Stimulated activated CD4-positive, alpha-beta T cell treated with anti-CD3 and anti-CD28 coated beads, TNF-alpha, amount 100 ng/mL, for 1 hour (primary cell): ENCODE measurements around the gene CXADR.

Source experiments
- DNase-seq, 3 donors: peaks; one replicate each; pipeline ENCODE4 v3.0.0-alpha.2; 2020; ENCODE audit warnings: low read depth in 3 of 3, low spot score in 1 of 3

Gene CXADR

GRCh38 chr21:17539323-17539722 lies 26.5 kb downstream of the CXADR start:
- DNase-seq: no peak

- no peak for DNase-seq
Measured at GRCh38 chr21:17539743-17540341, 27.0 kb downstream of the CXADR start.

GRCh38 chr21:17540530-17540929 lies 27.7 kb downstream of the CXADR start:
- DNase-seq: no peak

- no peak for DNase-seq
Measured at GRCh38 chr21:17542371-17543011, 29.6 kb downstream of the CXADR start.

GRCh38 chr21:17545007-17545406 lies 32.2 kb downstream of the CXADR start:
- no peak for DNase-seq

- DNase-seq: no peak
Measured at GRCh38 chr21:17548262-17548661, 35.4 kb downstream of the CXADR start.

GRCh38 chr21:17550671-17551308 lies 37.9 kb downstream of the CXADR start:
- no peak for DNase-seq

- no peak for DNase-seq
Measured at GRCh38 chr21:17552410-17552809, 39.6 kb downstream of the CXADR start.

GRCh38 chr21:17554120-17554519 lies 41.3 kb downstream of the CXADR start:
- no peak for DNase-seq

GRCh38 chr21:17554679-17555465 lies 42.0 kb downstream of the CXADR start:
- DNase-seq: no peak

- DNase-seq: no peak
Measured at GRCh38 chr21:17560377-17561025, 47.7 kb downstream of the CXADR start.

- DNase-seq: no peak
Measured at GRCh38 chr21:17570786-17571185, 57.9 kb downstream of the CXADR start.

- DNase-seq: no peak
Measured at GRCh38 chr21:17572431-17572830, 59.6 kb downstream of the CXADR start.

- DNase-seq: no peak
Measured at GRCh38 chr21:17575076-17575475, 62.2 kb downstream of the CXADR start.

GRCh38 chr21:17576080-17576835 lies 63.4 kb downstream of the CXADR start:
- DNase-seq: no peak

GRCh38 chr21:17577701-17578100 lies 64.9 kb downstream of the CXADR start:
- no peak for DNase-seq

- DNase-seq: no peak
Measured at GRCh38 chr21:17578162-17578561, 65.3 kb downstream of the CXADR start.

GRCh38 chr21:17578876-17579275 lies 66.0 kb downstream of the CXADR start:
- no peak for DNase-seq

- no peak for DNase-seq
Measured at GRCh38 chr21:17580319-17580718, 67.5 kb downstream of the CXADR start.

- no peak for DNase-seq
Measured at GRCh38 chr21:17583898-17584297, 71.1 kb downstream of the CXADR start.
